GM23338 (cell line): ENCODE data around the gene UBE2Z.

Experiments
- REST ChIP-seq: IDR thresholded peaks from one replicate; pipeline ENCODE4 v1.6.1; 2018; ENCODE audit warnings: antibody characterized with exemption; ENCODE audit not compliant: unreplicated experiment
- TF ChIP-seq, protein P1 (sequence below), 2 experiments: fragments of 200-600 bp in 1 of 2; sonication (generic) in 1 of 2; conservative IDR thresholded peaks; 2 replicates each; pipeline versions ENCODE4 v1.5.1 to v1.6.1; 2016 to 2017; ENCODE audit warnings: antibody characterized with exemption in 2 of 2, low read depth in 2 of 2, mild to moderate bottlenecking in 2 of 2, moderate library complexity in 1 of 2

- TF ChIP-seq REST: no peak
- TF ChIP-seq, protein P1, sequence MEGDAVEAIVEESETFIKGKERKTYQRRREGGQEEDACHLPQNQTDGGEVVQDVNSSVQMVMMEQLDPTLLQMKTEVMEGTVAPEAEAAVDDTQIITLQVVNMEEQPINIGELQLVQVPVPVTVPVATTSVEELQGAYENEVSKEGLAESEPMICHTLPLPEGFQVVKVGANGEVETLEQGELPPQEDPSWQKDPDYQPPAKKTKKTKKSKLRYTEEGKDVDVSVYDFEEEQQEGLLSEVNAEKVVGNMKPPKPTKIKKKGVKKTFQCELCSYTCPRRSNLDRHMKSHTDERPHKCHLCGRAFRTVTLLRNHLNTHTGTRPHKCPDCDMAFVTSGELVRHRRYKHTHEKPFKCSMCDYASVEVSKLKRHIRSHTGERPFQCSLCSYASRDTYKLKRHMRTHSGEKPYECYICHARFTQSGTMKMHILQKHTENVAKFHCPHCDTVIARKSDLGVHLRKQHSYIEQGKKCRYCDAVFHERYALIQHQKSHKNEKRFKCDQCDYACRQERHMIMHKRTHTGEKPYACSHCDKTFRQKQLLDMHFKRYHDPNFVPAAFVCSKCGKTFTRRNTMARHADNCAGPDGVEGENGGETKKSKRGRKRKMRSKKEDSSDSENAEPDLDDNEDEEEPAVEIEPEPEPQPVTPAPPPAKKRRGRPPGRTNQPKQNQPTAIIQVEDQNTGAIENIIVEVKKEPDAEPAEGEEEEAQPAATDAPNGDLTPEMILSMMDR (conservative IDR thresholded peaks at IDR 0.05; ENCODE audit: low read depth in 2 of 2): no peak
These were observed 20.9 kb downstream of the UBE2Z start for GRCh38 chr17:48928876-48929811.
